Measurements from ENCODE around the gene SMPD2.

SMPD2 gene

GRCh38 chr6:109490713-109491112 lies 50.2 kb downstream of the SMPD2 start:
- Histone ChIP-seq H3K27ac (ENCODE audit: low read depth, low read length) (no peak overlapping the region), H3K4me3 (ENCODE audit: low read depth, low read length) (no peak overlapping the region), H3K36me3 (ENCODE audit: control insufficient read depth, insufficient read depth, low read length) (no peaks in the 10 kb centered on the region), H3K27me3 (ENCODE audit: control insufficient read depth, insufficient read depth, low read length) (no peaks in the 10 kb centered on the region), H3K9ac (ENCODE audit: low read length) (no peak overlapping the region), H3K9me3 (ENCODE audit: control insufficient read depth, insufficient read depth, low read depth, low read length) (no peaks in the 10 kb centered on the region), H3K4me1 (ENCODE audit: control insufficient read depth, insufficient read depth, low read length) (peaks cover 27% of the 10 kb centered on the region)

DNA sequence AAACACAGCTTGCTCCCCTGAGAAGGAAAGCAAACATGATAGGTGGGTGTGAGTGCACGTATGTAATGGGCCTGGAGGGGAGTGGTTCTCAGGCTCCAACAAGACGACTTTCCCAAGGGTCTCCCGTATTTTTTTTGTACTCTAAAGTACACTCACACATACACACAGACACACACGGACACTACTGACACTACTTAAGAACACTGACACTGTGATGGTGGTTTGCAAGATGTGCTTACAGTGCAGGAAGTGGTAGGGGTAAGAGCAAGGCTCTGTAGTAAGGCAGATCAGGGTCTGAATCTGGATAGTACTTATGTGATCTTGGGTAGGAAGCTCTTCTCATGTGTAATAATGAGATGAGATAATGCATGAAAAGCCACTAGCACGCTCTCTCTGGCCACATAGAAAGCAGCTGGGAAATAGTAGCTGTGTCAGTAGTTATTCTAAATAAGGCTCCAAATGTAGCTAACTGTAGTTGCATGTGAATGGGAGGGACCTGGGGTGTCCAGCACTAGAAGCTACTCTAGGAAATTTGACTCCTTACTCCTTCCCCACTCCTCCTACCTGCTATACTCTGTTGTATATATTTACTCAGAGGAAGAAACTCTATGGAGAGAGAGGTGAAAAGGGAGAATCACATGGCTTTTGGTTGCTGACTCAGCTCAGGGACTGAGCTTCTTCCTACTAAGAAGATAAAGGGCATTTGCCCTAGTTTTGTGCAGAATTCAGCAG lies 50.8 kb downstream of the SMPD2 start:
- no peak overlapping the region for H3K9ac ChIP-seq (ENCODE audit: low read length)
- H3K27ac ChIP-seq (ENCODE audit: low read depth, low read length) = no peak overlapping the region
- no peaks in the 10 kb centered on the region for H3K27me3 ChIP-seq (ENCODE audit: control insufficient read depth, insufficient read depth, low read length)
- H3K4me1 ChIP-seq (ENCODE audit: control insufficient read depth, insufficient read depth, low read length) = peaks cover 27% of the 10 kb centered on the region
- H3K36me3 ChIP-seq (ENCODE audit: control insufficient read depth, insufficient read depth, low read length) = no peaks in the 10 kb centered on the region
- H3K9me3 ChIP-seq (ENCODE audit: control insufficient read depth, insufficient read depth, low read depth, low read length) = no peaks in the 10 kb centered on the region
- 0 out of 2 replicates have a peak overlapping the region, but pooled peaks have one; percentile 2 for H3K4me3 ChIP-seq (ENCODE audit: low read depth, low read length)

Data from HUES6 (cell line).